Activated T-cell treated with anti-CD3 and anti-CD28 coated beads for 48 hours (primary cell): Measurements from ENCODE around the gene CADPS2.
"Not testable (repeated sequence)": the region's sequence is repeated elsewhere in the genome, so short reads cannot be mapped to it uniquely, and the experiment has no call there.

Experiments used
- DNase-seq: peaks from one replicate; pipeline ENCODE4 v3.0.0-alpha.2; 2020; ENCODE audit warnings: low read depth

Gene CADPS2

GRCh38 chr7:122674502-122674901, 211.8 kb downstream of the CADPS2 start:
- DNase-seq: no peak

GRCh38 chr7:122673951-122674350, 212.3 kb downstream of the CADPS2 start:
- no peak for DNase-seq

GRCh38 chr7:122672536-122672935, 213.7 kb downstream of the CADPS2 start:
- no peak for DNase-seq

GRCh38 chr7:122663733-122664132, 222.5 kb downstream of the CADPS2 start:
- DNase-seq: no peak

GRCh38 chr7:122658856-122659255, 227.4 kb downstream of the CADPS2 start:
- no peak for DNase-seq

GRCh38 chr7:122653685-122654084, 232.6 kb downstream of the CADPS2 start:
- DNase-seq: no peak

GRCh38 chr7:122652876-122653275, 233.4 kb downstream of the CADPS2 start:
- no peak for DNase-seq

- DNase-seq: no peak
Observed at GRCh38 chr7:122651451-122651850, 234.8 kb downstream of the CADPS2 start.

- no peak for DNase-seq
Observed at GRCh38 chr7:122643250-122643649, 243.0 kb downstream of the CADPS2 start.

GRCh38 chr7:122638459-122638858, 247.8 kb downstream of the CADPS2 start:
- DNase-seq: no peak

- DNase-seq: no peak
Observed at GRCh38 chr7:122637784-122638183, 248.5 kb downstream of the CADPS2 start.

- DNase-seq: not testable (repeated sequence)
Observed at GRCh38 chr7:122635481-122635880, 250.8 kb downstream of the CADPS2 start.

GRCh38 chr7:122633472-122633871, 252.8 kb downstream of the CADPS2 start:
- DNase-seq: no peak

GRCh38 chr7:122632238-122632637, 254.0 kb downstream of the CADPS2 start:
- no peak for DNase-seq

- DNase-seq: no peak
Observed at GRCh38 chr7:122629412-122629953, 256.8 kb downstream of the CADPS2 start.

GRCh38 chr7:122628651-122629411, 257.4 kb downstream of the CADPS2 start:
- DNase-seq: no peak

GRCh38 chr7:122626785-122627184, 259.5 kb downstream of the CADPS2 start:
- no peak for DNase-seq

GRCh38 chr7:122622682-122623081, 263.6 kb downstream of the CADPS2 start:
- no peak for DNase-seq

GRCh38 chr7:122619664-122620063, 266.6 kb downstream of the CADPS2 start:
- no peak for DNase-seq

GRCh38 chr7:122618585-122619189, 267.6 kb downstream of the CADPS2 start:
- no peak for DNase-seq

- DNase-seq: no peak
Observed at GRCh38 chr7:122616951-122617350, 269.3 kb downstream of the CADPS2 start.

- DNase-seq: no peak
Observed at GRCh38 chr7:122605929-122606328, 280.3 kb downstream of the CADPS2 start.

- DNase-seq: no peak
Observed at GRCh38 chr7:122604251-122604650, 282.0 kb downstream of the CADPS2 start.

- no peak for DNase-seq
Observed at GRCh38 chr7:122602800-122603199, 283.5 kb downstream of the CADPS2 start.
